BLaER1 treated with 17β-estradiol and CSF1 and Interleukin-3, amounts not matched to agents 10 nM and 100 nM (cell line): Measurements from ENCODE around the gene ALPK3.

Source experiments
- H3K27ac ChIP-seq, 11 experiments: shearing (Covaris generic); formaldehyde crosslinking; 2 replicates each; pipeline ENCODE4 v1.8.1; 2022
- H3K27me3 ChIP-seq, 11 experiments: shearing (Covaris generic); formaldehyde crosslinking; 2 replicates each; pipeline ENCODE4 v1.8.1; 2022
- H3K36me3 ChIP-seq, 11 experiments: shearing (Covaris generic); formaldehyde crosslinking; 2 replicates each; pipeline ENCODE4 v1.8.1; 2022
- H3K4me1 ChIP-seq, 10 experiments: shearing (Covaris generic); formaldehyde crosslinking; 2 replicates each; pipeline ENCODE4 v1.8.1; 2022
- H3K4me2 ChIP-seq, 11 experiments: shearing (Covaris generic); formaldehyde crosslinking; 2 replicates each; pipeline ENCODE4 v1.8.1; 2022
- H3K4me3 ChIP-seq, 10 experiments: shearing (Covaris generic); formaldehyde crosslinking; 2 replicates each; pipeline ENCODE4 v1.8.1; 2022
- H3K9ac ChIP-seq, 11 experiments: shearing (Covaris generic); formaldehyde crosslinking; 2 replicates each; pipeline ENCODE4 v1.8.1; 2022
- H3K9me3 ChIP-seq, 11 experiments: shearing (Covaris generic); formaldehyde crosslinking; replicated peaks in 1 of 11; 2 replicates each; pipeline ENCODE4 v1.8.1; 2022
- H4K20me1 ChIP-seq, 11 experiments: shearing (Covaris generic); formaldehyde crosslinking; 2 replicates each; pipeline ENCODE4 v1.8.1; 2022
- Cebpa-rat ChIP-seq, 11 experiments: shearing (Covaris generic); IDR thresholded peaks; 2 replicates each; pipeline ENCODE4 v1.8.1; 2022

ALPK3 gene

GRCh38 chr15:84886211-84886983 is 69.2 kb downstream of the ALPK3 start:
- Histone ChIP-seq H3K4me3 (no peak overlapping the region), H3K4me1 (peaks cover 0 to 6% (median 0%) of the 10 kb centered on the region in 10 experiments; a peak in 4 of 20 replicates)

GRCh38 chr15:84886984-84887299 is 69.8 kb downstream of the ALPK3 start:
- Histone ChIP-seq H3K36me3 (no peaks in the 10 kb centered on the region), H4K20me1 (no peaks in the 10 kb centered on the region), H3K4me3 (no peak overlapping the region), H3K9me3 (peaks cover 0 to 3% (median 0%) of the 10 kb centered on the region in 11 experiments; a peak in 1 of 22 replicates), H3K27ac (no peak overlapping the region), H3K27me3 (no peaks in the 10 kb centered on the region), H3K4me1 (peaks cover 0 to 6% (median 0%) of the 10 kb centered on the region in 10 experiments; a peak in 4 of 20 replicates), H3K4me2 (no peak overlapping the region), H3K9ac (no peak overlapping the region)
- no peak for TF ChIP-seq Cebpa-rat (IDR thresholded peaks at IDR 0.05)

More at GRCh38 chr15:84886211-84886983, 69.2 kb downstream of the ALPK3 start:
- peaks cover 0 to 3% (median 0%) of the 10 kb centered on the region in 11 experiments; a peak in 1 of 22 replicates for H3K9me3 ChIP-seq
- no peak for TF ChIP-seq Cebpa-rat (IDR thresholded peaks at IDR 0.05)
- H3K9ac ChIP-seq: no peak overlapping the region
- no peak overlapping the region for H3K4me2 ChIP-seq
- no peaks in the 10 kb centered on the region for H3K27me3 ChIP-seq
- no peaks in the 10 kb centered on the region for H4K20me1 ChIP-seq
- H3K27ac ChIP-seq: no peak overlapping the region
- H3K36me3 ChIP-seq: no peaks in the 10 kb centered on the region

DNA sequence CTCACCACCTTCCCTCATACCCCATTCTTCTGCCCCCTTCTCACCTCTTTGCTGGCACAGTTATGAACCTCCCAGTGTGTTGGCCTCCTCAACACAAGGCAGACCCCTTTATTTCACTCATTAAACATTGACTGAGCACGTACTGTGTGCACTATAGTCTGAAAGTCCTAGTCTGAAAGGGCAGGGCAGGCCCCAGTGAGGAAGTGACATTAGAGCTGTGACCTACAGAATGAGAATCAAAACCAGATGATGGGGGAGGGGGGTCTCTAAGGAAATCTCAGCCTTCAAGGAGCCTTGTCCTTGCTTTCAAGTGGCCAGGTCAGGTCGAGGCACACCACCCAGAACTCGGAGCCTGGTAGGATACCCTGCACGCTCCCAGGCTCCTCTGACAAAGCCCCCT is 70.8 kb downstream of the ALPK3 start:
- Histone ChIP-seq H3K4me3 (no peak overlapping the region), H3K4me1 (peaks cover 0 to 6% (median 0%) of the 10 kb centered on the region in 10 experiments; a peak in 4 of 20 replicates), H3K27me3 (no peaks in the 10 kb centered on the region), H3K4me2 (no peak overlapping the region; a peak in 1 of 22 replicates), H3K27ac (no peak overlapping the region), H4K20me1 (no peaks in the 10 kb centered on the region), H3K9ac (no peak overlapping the region), H3K9me3 (peaks cover 0 to 3% (median 0%) of the 10 kb centered on the region in 11 experiments; a peak in 1 of 22 replicates), H3K36me3 (no peaks in the 10 kb centered on the region)
- no peak for TF ChIP-seq Cebpa-rat (IDR thresholded peaks at IDR 0.05)

- Histone ChIP-seq H3K36me3 (no peaks in the 10 kb centered on the region), H3K4me2 (no peak overlapping the region), H4K20me1 (no peaks in the 10 kb centered on the region), H3K9me3 (peaks cover 0 to 3% (median 0%) of the 10 kb centered on the region in 11 experiments; a peak in 1 of 22 replicates), H3K9ac (no peak overlapping the region), H3K4me3 (no peak overlapping the region), H3K27ac (no peak overlapping the region), H3K4me1 (peaks cover 0 to 6% (median 0%) of the 10 kb centered on the region in 10 experiments; a peak in 4 of 20 replicates), H3K27me3 (no peaks in the 10 kb centered on the region)
- no peak for TF ChIP-seq Cebpa-rat (IDR thresholded peaks at IDR 0.05)
These were observed 71.5 kb downstream of the ALPK3 start for GRCh38 chr15:84888639-84889038.

GRCh38 chr15:84889313-84889990 is 72.3 kb downstream of the ALPK3 start:
- Histone ChIP-seq H3K9ac (no peak overlapping the region), H3K4me2 (peak overlapping the region in 1 of 11 experiments; percentile 10; a peak in 2 of 22 replicates), H4K20me1 (no peaks in the 10 kb centered on the region), H3K4me1 (peaks cover 0 to 6% (median 0%) of the 10 kb centered on the region in 10 experiments; a peak in 4 of 20 replicates), H3K9me3 (peaks cover 0 to 3% (median 0%) of the 10 kb centered on the region in 11 experiments; a peak in 1 of 22 replicates), H3K4me3 (no peak overlapping the region), H3K27me3 (no peaks in the 10 kb centered on the region), H3K27ac (no peak overlapping the region; a peak in 1 of 22 replicates), H3K36me3 (no peaks in the 10 kb centered on the region)
- TF ChIP-seq Cebpa-rat (IDR thresholded peaks at IDR 0.05): no peak

DNA sequence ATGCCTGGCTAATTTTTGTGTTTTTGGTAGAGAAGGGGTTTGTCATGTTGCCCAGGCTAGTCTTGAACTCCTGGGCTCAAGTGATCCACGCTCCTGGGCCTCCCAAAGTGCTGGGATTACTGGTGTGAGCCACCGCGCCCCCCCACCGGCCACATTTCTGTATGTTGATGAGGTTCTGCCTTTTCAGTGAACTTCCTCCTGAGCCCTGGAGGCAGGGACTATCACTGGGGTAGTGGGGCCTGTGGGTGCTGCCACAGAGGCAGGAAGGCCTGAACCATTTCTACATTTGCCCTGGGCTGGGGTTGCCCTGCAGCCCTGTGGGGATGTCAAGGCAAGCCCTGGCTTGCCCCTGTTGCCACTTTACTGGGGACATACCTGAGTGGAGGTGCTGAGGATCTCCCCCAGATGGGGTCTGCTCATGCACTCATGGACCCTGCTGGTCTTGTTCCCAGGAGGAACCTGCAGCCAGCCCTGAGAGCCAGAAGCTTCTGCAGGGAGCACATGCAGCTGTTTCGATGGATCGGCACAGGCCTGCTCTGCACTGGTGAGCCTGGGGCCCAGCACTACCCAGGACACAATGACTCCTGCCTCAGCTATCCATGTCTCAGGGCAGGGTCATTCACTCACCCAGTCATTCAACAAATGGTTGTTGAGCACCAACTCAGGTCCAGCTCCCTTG is 73.0 kb downstream of the ALPK3 start:
- Histone ChIP-seq H3K4me3 (no peak overlapping the region), H3K4me2 (peak overlapping the region in 1 of 11 experiments; percentile 10; a peak in 2 of 22 replicates), H3K9ac (no peak overlapping the region), H3K36me3 (no peaks in the 10 kb centered on the region), H3K27ac (no peak overlapping the region; a peak in 1 of 22 replicates), H4K20me1 (no peaks in the 10 kb centered on the region), H3K27me3 (no peaks in the 10 kb centered on the region), H3K9me3 (peaks cover 0 to 3% (median 0%) of the 10 kb centered on the region in 11 experiments; a peak in 1 of 22 replicates), H3K4me1 (peaks cover 0 to 6% (median 0%) of the 10 kb centered on the region in 10 experiments; a peak in 4 of 20 replicates)
- TF ChIP-seq Cebpa-rat (IDR thresholded peaks at IDR 0.05): no peak

DNA sequence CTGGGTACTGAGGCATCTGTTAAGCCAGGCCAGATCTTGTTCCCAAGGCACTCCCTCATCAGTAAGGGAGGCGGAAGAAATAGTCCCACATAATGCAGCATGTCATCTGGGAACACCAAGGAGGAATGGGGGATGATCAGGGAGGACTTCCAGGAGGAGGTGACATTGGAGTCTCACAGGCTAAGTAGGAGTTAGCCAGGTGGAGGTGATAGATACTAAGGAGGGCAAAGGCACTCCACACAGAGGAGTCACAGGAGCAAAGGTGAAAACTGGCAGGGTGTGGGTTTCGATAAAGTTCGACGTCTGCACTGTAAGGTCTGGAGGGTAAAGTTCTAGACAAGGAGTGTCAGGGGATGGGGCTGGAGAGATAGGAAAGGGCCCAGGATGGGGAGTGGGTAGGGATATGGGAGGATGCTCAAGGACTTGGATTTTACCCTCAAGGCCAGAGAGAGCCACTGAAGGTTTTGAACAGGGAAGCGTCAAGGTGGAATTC is 73.6 kb downstream of the ALPK3 start:
- no peak overlapping the region for H3K4me2 ChIP-seq
- H3K4me3 ChIP-seq: no peak overlapping the region
- peaks cover 0 to 3% (median 0%) of the 10 kb centered on the region in 11 experiments; a peak in 1 of 22 replicates for H3K9me3 ChIP-seq
- no peaks in the 10 kb centered on the region for H3K36me3 ChIP-seq
- no peaks in the 10 kb centered on the region for H3K27me3 ChIP-seq
- no peak overlapping the region for H3K9ac ChIP-seq
- H3K4me1 ChIP-seq: peaks cover 0 to 6% (median 0%) of the 10 kb centered on the region in 10 experiments; a peak in 4 of 20 replicates
- H3K27ac ChIP-seq: no peak overlapping the region
- no peak for TF ChIP-seq Cebpa-rat (IDR thresholded peaks at IDR 0.05)
- no peaks in the 10 kb centered on the region for H4K20me1 ChIP-seq

- Histone ChIP-seq H3K4me3 (no peak overlapping the region), H3K27ac (no peak overlapping the region), H4K20me1 (no peaks in the 10 kb centered on the region), H3K36me3 (no peaks in the 10 kb centered on the region), H3K4me2 (no peak overlapping the region), H3K4me1 (peaks cover 0 to 6% (median 0%) of the 10 kb centered on the region in 10 experiments; a peak in 4 of 20 replicates), H3K27me3 (no peaks in the 10 kb centered on the region), H3K9ac (no peak overlapping the region), H3K9me3 (peaks cover 0 to 3% (median 0%) of the 10 kb centered on the region in 11 experiments; a peak in 1 of 22 replicates)
- TF ChIP-seq Cebpa-rat (IDR thresholded peaks at IDR 0.05): no peak
These were observed 74.2 kb downstream of the ALPK3 start for GRCh38 chr15:84891339-84891738.
